ENCODE data around the gene STK39. TPM values are rescaled to one million over a fixed set of nuclear protein-coding genes. Genes with fewer than 3 reads are reported as not detected.
A peak's percentile ranks its signal among the peaks of the same experiment; 100 is the strongest.

Gene STK39
- total and polyA plus RNA-seq, 9 of the 15 experiments (the other 6 are each of a cell fraction or from before 2014, with no cell fraction given), result 0.19 to 0.76 (median 0.51) TPM

- TF ChIP-seq NFIX (CRISPR knock-in tag; IDR thresholded peaks at IDR 0.05; ENCODE audit: low read depth) (peak; percentile 67), DMBX1 (CRISPR knock-in tag; IDR thresholded peaks at IDR 0.05; ENCODE audit: borderline replicate concordance) (no peak), MEIS2 (IDR thresholded peaks at IDR 0.05; ENCODE audit: partially characterized antibody) (peak; percentile 25), ARNT (IDR thresholded peaks at IDR 0.05) (peak; percentile 17 to 49; a peak in 1 of 4 replicates), NFYB (IDR thresholded peaks at IDR 0.05; ENCODE audit: extremely low read depth, insufficient read length) (no peak), RUNX1 (IDR thresholded peaks at IDR 0.05; ENCODE audit: low read depth) (no peak), BCLAF1 (IDR thresholded peaks at IDR 0.05; ENCODE audit: borderline replicate concordance in 1 of 2, control insufficient read depth in 1 of 2, low read depth in 2 of 2, low read length in 1 of 2) (no peak), ZNF354B (CRISPR knock-in tag; IDR thresholded peaks at IDR 0.05) (no peak), HDAC8 (tag; IDR thresholded peaks at IDR 0.05) (no peak)
- TF ChIP-seq, protein P1, sequence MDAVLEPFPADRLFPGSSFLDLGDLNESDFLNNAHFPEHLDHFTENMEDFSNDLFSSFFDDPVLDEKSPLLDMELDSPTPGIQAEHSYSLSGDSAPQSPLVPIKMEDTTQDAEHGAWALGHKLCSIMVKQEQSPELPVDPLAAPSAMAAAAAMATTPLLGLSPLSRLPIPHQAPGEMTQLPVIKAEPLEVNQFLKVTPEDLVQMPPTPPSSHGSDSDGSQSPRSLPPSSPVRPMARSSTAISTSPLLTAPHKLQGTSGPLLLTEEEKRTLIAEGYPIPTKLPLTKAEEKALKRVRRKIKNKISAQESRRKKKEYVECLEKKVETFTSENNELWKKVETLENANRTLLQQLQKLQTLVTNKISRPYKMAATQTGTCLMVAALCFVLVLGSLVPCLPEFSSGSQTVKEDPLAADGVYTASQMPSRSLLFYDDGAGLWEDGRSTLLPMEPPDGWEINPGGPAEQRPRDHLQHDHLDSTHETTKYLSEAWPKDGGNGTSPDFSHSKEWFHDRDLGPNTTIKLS (IDR thresholded peaks at IDR 0.05; ENCODE audit: borderline replicate concordance, low read depth), result no peak
- TF ChIP-seq, protein P2, sequence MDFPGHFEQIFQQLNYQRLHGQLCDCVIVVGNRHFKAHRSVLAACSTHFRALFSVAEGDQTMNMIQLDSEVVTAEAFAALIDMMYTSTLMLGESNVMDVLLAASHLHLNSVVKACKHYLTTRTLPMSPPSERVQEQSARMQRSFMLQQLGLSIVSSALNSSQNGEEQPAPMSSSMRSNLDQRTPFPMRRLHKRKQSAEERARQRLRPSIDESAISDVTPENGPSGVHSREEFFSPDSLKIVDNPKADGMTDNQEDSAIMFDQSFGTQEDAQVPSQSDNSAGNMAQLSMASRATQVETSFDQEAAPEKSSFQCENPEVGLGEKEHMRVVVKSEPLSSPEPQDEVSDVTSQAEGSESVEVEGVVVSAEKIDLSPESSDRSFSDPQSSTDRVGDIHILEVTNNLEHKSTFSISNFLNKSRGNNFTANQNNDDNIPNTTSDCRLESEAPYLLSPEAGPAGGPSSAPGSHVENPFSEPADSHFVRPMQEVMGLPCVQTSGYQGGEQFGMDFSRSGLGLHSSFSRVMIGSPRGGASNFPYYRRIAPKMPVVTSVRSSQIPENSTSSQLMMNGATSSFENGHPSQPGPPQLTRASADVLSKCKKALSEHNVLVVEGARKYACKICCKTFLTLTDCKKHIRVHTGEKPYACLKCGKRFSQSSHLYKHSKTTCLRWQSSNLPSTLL (IDR thresholded peaks at IDR 0.05), result no peak
- TF ChIP-seq, protein P3, sequence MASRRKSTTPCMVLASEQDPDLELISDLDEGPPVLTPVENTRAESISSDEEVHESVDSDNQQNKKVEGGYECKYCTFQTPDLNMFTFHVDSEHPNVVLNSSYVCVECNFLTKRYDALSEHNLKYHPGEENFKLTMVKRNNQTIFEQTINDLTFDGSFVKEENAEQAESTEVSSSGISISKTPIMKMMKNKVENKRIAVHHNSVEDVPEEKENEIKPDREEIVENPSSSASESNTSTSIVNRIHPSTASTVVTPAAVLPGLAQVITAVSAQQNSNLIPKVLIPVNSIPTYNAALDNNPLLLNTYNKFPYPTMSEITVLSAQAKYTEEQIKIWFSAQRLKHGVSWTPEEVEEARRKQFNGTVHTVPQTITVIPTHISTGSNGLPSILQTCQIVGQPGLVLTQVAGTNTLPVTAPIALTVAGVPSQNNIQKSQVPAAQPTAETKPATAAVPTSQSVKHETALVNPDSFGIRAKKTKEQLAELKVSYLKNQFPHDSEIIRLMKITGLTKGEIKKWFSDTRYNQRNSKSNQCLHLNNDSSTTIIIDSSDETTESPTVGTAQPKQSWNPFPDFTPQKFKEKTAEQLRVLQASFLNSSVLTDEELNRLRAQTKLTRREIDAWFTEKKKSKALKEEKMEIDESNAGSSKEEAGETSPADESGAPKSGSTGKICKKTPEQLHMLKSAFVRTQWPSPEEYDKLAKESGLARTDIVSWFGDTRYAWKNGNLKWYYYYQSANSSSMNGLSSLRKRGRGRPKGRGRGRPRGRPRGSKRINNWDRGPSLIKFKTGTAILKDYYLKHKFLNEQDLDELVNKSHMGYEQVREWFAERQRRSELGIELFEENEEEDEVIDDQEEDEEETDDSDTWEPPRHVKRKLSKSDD (conservative IDR thresholded peaks at IDR 0.05; ENCODE audit: low read length), result 0 out of 2 replicates have a peak, but pooled peaks have one; percentile 14
- TF ChIP-seq, protein P4, sequence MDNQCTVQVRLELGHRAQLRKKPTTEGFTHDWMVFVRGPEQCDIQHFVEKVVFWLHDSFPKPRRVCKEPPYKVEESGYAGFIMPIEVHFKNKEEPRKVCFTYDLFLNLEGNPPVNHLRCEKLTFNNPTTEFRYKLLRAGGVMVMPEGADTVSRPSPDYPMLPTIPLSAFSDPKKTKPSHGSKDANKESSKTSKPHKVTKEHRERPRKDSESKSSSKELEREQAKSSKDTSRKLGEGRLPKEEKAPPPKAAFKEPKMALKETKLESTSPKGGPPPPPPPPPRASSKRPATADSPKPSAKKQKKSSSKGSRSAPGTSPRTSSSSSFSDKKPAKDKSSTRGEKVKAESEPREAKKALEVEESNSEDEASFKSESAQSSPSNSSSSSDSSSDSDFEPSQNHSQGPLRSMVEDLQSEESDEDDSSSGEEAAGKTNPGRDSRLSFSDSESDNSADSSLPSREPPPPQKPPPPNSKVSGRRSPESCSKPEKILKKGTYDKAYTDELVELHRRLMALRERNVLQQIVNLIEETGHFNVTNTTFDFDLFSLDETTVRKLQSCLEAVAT (IDR thresholded peaks at IDR 0.05), result peak in 1 of 2 experiments; percentile 44; a peak in 1 of 4 replicates
Measured at GRCh38 chr2:167945660-167946368, 301.6 kb downstream of the STK39 start (continued).

All from K562 (cell line).